Stimulated activated naive CD8-positive, alpha-beta T cell treated with anti-CD3 and anti-CD28 coated beads, Interleukin-15, Interleukin-2, amounts not matched to agents 100 U/mL and 50 U/mL, for 24 hours (primary cell): ENCODE data around the gene SMC6.

Source experiments
- ATAC-seq: fragments of 150-1000 bp; cut with Tn5 transposase; one replicate; pipeline ENCODE4 v1.10.0; 2021
- DNase-seq: peaks from one replicate; pipeline ENCODE4 v3.0.0; 2021

Gene SMC6

DNA sequence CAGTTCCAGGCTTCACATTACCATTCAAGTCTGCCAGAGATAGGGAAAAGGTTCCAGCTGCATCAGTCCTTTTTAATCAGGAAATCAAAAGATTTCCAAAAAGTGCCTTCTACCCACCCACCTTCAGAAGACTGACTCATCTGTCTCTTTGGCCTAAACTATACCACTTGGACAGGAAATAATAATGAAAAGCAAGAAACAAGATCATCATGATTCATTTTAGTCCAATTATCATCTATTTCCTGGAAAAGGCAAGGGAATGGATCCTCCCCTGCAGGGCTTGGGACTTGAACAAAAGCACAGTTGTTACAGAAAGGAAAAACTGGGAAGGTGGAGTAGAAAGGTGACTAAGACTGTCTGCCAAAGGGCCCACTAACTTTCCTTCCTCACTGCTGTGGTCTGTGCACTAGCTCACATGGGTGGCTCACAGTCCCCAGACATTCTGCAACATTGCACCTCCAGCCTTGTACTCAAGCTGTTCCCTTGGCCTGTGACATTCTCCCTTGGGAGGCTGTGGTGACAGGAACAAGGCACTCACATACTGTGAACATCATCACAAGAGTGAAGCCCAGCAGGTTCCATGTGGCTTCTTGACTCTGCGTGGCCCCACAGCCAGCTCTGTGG is 137.8 kb downstream of the SMC6 start:
- no peak for ATAC-seq
- DNase-seq = no peak

DNA sequence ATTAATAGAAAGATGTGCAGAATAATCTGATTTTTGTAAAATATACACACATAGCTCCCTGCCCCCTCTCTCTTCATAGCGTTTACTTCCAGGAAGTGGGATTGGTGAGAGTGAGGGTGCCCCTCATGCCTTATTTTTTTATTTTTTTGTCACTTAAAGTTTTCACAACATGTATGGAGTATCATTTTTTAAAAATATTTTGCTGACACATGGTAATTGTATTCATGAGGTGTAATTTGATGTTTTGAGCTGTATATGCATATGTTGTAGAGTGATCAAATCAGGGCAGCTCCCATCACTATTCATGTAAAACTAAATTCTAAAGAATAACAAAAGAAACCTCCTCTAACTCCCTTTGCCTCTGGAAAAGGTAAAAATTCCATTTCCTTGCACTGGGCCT is 138.5 kb downstream of the SMC6 start:
- DNase-seq = no peak

DNA sequence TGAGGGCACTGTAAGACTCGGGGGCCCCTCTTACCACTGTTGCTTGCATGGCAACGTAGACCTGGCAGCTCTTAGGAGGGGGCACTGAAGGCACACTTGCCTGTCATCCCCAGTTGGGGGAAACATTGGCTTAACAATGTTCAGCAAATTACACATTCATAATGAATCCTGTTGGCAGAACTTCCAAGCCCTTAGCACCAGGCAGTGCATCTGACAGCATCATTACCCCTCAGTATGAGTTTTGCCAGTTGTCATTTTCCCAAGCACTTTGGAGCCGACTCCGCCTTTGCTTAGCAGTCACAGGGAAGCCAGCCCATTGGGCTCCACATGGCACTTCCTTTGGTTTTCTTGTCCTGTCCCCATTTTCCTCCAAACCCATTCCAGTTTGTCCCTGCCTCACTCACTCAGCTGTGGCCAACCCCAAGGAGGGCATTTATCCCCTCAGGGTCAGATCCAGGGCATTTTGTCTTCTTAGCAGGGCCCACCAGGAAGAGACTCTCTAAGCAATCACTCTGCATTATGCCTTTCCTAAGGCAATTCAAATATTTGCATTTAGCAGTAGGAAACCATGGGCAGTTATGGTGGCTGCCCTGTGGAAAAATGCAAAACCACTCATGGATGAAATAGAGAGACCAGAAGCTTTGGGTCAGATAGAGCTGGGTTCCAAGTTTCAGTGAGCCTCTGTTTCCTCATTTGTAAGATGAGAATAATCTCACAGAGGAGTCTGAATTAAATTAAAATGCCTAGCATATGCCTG is 139.3 kb downstream of the SMC6 start:
- DNase-seq (no peak), ATAC-seq (no peak)

More for the DNA sequence above, 138.5 kb downstream of the SMC6 start:
- no peak for ATAC-seq
